ENCODE data around the gene PBX1. TPM values are rescaled to one million over a fixed set of nuclear protein-coding genes. Genes with fewer than 3 reads are reported as not detected.

The PBX1 gene
- total and polyA plus RNA-seq, 2 donors from 2014 or later: 14.9 to 91.5 TPM

- H3K4me1 ChIP-seq (ENCODE audit: control insufficient read depth in 2 of 3, insufficient read depth in 2 of 3, low read depth in 1 of 3, low read length in 3 of 3): peaks cover 0 to 15% (median 3%) of the 10 kb centered on the region in 3 donors
- H3K27me3 ChIP-seq (ENCODE audit: control insufficient read depth, insufficient read depth, low read length): no peaks in the 10 kb centered on the region
- DNase-seq (peak in 2 of 5 donors; percentile 60 to 69), FAIRE-seq (no peak)
- no peak for TF ChIP-seq CTCF (IDR thresholded peaks at IDR 0.05; ENCODE audit: borderline replicate concordance, extremely low read depth, insufficient read depth)
- H3K4me3 ChIP-seq (ENCODE audit: low read length in 3 of 3): peak overlapping the region in 2 of 3 donors; percentile 12 to 49
- H3K36me3 ChIP-seq (ENCODE audit: control insufficient read depth in 2 of 3, insufficient read depth in 3 of 3, low read length in 3 of 3): peaks cover 0 to 4% (median 0%) of the 10 kb centered on the region in 3 donors
- peak overlapping the region in 2 of 3 donors; percentile 1 to 12 for H3K9ac ChIP-seq (ENCODE audit: low read length in 3 of 3)
- peak overlapping the region; percentile 7 to 69 for H3K27ac ChIP-seq (ENCODE audit: low read depth in 2 of 2, low read length in 2 of 2)
- intact Hi-C loops (cut with DNase I): no loop called here
- H3K9me3 ChIP-seq (ENCODE audit: control insufficient read depth in 2 of 3, insufficient read depth in 1 of 3, low read length in 3 of 3): no peaks in the 10 kb centered on the region
Measured at GRCh38 chr1:164565357-164565756, 6.4 kb downstream of the PBX1 start.

DNA sequence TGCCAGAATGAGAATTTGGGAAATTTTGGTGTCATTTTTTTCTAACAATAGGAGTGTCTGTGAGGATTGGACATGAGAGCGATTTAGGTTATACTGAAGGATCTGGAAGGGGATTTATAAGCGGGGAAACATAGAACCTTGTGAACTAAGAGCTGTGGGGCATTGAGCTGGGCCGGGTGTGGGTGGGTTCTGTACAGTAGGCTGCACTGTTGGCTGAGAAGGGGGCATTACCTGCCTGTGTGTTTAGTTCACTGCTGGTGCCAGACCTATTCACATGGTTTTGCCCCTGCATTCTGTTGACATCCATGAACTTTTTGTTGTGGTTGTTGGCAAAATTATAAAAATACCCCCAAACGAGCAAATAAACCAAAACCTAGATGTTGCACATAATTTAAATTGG lies 8.8 kb downstream of the PBX1 start:
- FAIRE-seq: no peak

GRCh38 chr1:164569241-164569640 lies 10.3 kb downstream of the PBX1 start:
- Histone ChIP-seq H3K36me3 (ENCODE audit: control insufficient read depth in 2 of 3, insufficient read depth in 3 of 3, low read length in 3 of 3) (peaks cover 0 to 6% (median 0%) of the 10 kb centered on the region in 3 donors), H3K27me3 (ENCODE audit: control insufficient read depth, insufficient read depth, low read length) (no peaks in the 10 kb centered on the region), H3K4me1 (ENCODE audit: control insufficient read depth in 2 of 3, insufficient read depth in 2 of 3, low read depth in 1 of 3, low read length in 3 of 3) (peaks cover 0 to 15% (median 0%) of the 10 kb centered on the region in 3 donors), H3K27ac (ENCODE audit: low read depth in 2 of 2, low read length in 2 of 2) (no peak overlapping the region), H3K9ac (ENCODE audit: low read length in 3 of 3) (no peak overlapping the region), H3K9me3 (ENCODE audit: control insufficient read depth in 2 of 3, insufficient read depth in 1 of 3, low read length in 3 of 3) (no peaks in the 10 kb centered on the region), H3K4me3 (ENCODE audit: low read length in 3 of 3) (no peak overlapping the region)
- intact Hi-C loops (cut with DNase I): no loop called here
- FAIRE-seq (no peak), DNase-seq (no peak)
- no peak for TF ChIP-seq CTCF (IDR thresholded peaks at IDR 0.05; ENCODE audit: borderline replicate concordance, extremely low read depth, insufficient read depth)

More for the DNA sequence above, 8.8 kb downstream of the PBX1 start:
- Histone ChIP-seq H3K4me1 (ENCODE audit: control insufficient read depth in 2 of 3, insufficient read depth in 2 of 3, low read depth in 1 of 3, low read length in 3 of 3) (peaks cover 0 to 15% (median 3%) of the 10 kb centered on the region in 3 donors), H3K27ac (ENCODE audit: low read depth in 2 of 2, low read length in 2 of 2) (no peak overlapping the region), H3K36me3 (ENCODE audit: control insufficient read depth in 2 of 3, insufficient read depth in 3 of 3, low read length in 3 of 3) (peaks cover 0 to 4% (median 0%) of the 10 kb centered on the region in 3 donors), H3K27me3 (ENCODE audit: control insufficient read depth, insufficient read depth, low read length) (no peaks in the 10 kb centered on the region), H3K9me3 (ENCODE audit: control insufficient read depth in 2 of 3, insufficient read depth in 1 of 3, low read length in 3 of 3) (no peaks in the 10 kb centered on the region), H3K4me3 (ENCODE audit: low read length in 3 of 3) (no peak overlapping the region), H3K9ac (ENCODE audit: low read length in 3 of 3) (no peak overlapping the region)
- intact Hi-C loops (cut with DNase I): no loop called here
- no peak for DNase-seq
- no peak for TF ChIP-seq CTCF (IDR thresholded peaks at IDR 0.05; ENCODE audit: borderline replicate concordance, extremely low read depth, insufficient read depth)

DNA sequence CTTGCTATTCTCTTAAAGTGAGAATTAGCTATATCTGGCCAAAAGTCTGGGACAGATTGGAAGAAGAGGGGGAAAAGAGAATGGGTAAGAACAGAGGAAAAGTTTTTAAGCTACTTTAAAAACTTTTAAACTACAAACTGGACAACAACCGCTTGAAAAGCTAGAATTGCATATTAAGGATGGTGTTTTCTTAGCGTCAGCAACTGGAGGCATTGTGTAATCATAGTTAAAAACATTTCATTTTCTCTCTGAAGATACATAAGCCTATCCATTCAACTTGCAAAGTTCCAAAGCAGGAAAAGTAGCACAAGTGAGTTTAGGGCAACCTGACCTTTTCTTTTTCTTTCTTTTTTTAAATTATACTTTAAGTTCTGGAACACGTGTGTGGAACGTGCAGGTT lies 10.9 kb downstream of the PBX1 start:
- Histone ChIP-seq H3K9ac (ENCODE audit: low read length in 3 of 3) (no peak overlapping the region), H3K27me3 (ENCODE audit: control insufficient read depth, insufficient read depth, low read length) (no peaks in the 10 kb centered on the region), H3K4me3 (ENCODE audit: low read length in 3 of 3) (no peak overlapping the region), H3K36me3 (ENCODE audit: control insufficient read depth in 2 of 3, insufficient read depth in 3 of 3, low read length in 3 of 3) (peaks cover 0 to 7% (median 0%) of the 10 kb centered on the region in 3 donors), H3K27ac (ENCODE audit: low read depth in 2 of 2, low read length in 2 of 2) (no peak overlapping the region), H3K4me1 (ENCODE audit: control insufficient read depth in 2 of 3, insufficient read depth in 2 of 3, low read depth in 1 of 3, low read length in 3 of 3) (peaks cover 0 to 14% (median 0%) of the 10 kb centered on the region in 3 donors), H3K9me3 (ENCODE audit: control insufficient read depth in 2 of 3, insufficient read depth in 1 of 3, low read length in 3 of 3) (no peaks in the 10 kb centered on the region)
- no peak for TF ChIP-seq CTCF (IDR thresholded peaks at IDR 0.05; ENCODE audit: borderline replicate concordance, extremely low read depth, insufficient read depth)
- intact Hi-C loops (cut with DNase I): no loop called here
- FAIRE-seq (no peak), DNase-seq (no peak)

All from kidney (tissue), 14 donors.